Effector memory CD8-positive, alpha-beta T cell (primary cell): ENCODE data around the gene BLCAP.
"Not testable (repeated sequence)": the region's sequence is repeated elsewhere in the genome, so short reads cannot be mapped to it uniquely, and the experiment has no call there.

Source experiments
- ATAC-seq: fragments of 150-1000 bp; cut with Tn5 transposase; replicated peaks from 2 replicates; pipeline ENCODE4 v1.10.0; 2021; ENCODE audit warnings: mild to moderate bottlenecking, moderate library complexity
- DNase-seq, 3 experiments: peaks; one replicate each; pipeline ENCODE4 v3.0.0; 2021
- H3K27ac Mint-ChIP-seq, 2 donors: one replicate each; pipeline ENCODE4 v1.8.0; 2022; ENCODE audit warnings: mild to moderate bottlenecking in 2 of 2, mixed read lengths in 2 of 2, moderate library complexity in 2 of 2
- H3K27me3 Mint-ChIP-seq, 2 donors: one replicate each; pipeline ENCODE4 v1.8.0; 2022; ENCODE audit warnings: mixed read lengths in 2 of 2
- H3K36me3 Mint-ChIP-seq: one replicate; pipeline ENCODE4 v1.8.0; 2022; ENCODE audit warnings: mild to moderate bottlenecking, moderate library complexity, mixed read lengths; ENCODE audit not compliant: insufficient read depth
- H3K4me1 Mint-ChIP-seq, 2 donors: one replicate each; pipeline ENCODE4 v1.8.0; 2022; ENCODE audit warnings: low read depth in 2 of 2, mixed read lengths in 2 of 2
- H3K4me3 Mint-ChIP-seq, 2 donors: one replicate each; pipeline ENCODE4 v1.8.0; 2022; ENCODE audit warnings: mild to moderate bottlenecking in 2 of 2, mixed read lengths in 2 of 2, moderate library complexity in 2 of 2
- H3K9me3 Mint-ChIP-seq, 2 donors: one replicate each; pipeline ENCODE4 v1.8.0; 2022; ENCODE audit warnings: mixed read lengths in 2 of 2

BLCAP gene

GRCh38 chr20:37486209-37486608 lies 41.5 kb downstream of the BLCAP start:
- not testable (repeated sequence) for H3K27ac Mint-ChIP-seq

DNA sequence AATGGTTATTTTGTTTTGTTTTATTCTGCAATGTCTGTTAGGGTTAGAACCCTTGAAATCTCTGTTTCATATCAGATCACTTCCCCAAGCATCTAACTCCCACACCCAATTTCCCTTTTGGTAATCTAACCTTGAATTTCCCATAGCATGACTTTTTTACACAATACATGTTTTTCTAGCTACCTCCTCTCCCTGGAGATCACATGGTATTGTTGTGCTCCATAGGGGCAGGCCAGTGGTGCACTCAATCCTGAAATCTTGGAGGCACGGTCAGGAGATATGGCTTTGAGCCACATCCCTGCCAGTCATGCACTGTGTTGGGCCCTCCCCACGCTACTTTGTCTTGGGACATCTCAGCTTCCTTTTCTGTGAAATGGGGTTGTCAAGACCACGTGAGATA lies 43.3 kb downstream of the BLCAP start:
- Mint-ChIP-seq H3K27ac (no peak overlapping the region), H3K27me3 (peaks cover 26 to 28% of the 10 kb centered on the region in 2 donors), H3K36me3 (no peaks in the 10 kb centered on the region), H3K4me1 (peaks cover 2 to 5% of the 10 kb centered on the region in 2 donors), H3K9me3 (no peaks in the 10 kb centered on the region), H3K4me3 (no peak overlapping the region)
- ATAC-seq = no peak
- DNase-seq = no peak

More at GRCh38 chr20:37486209-37486608, 41.5 kb downstream of the BLCAP start:
- not testable (repeated sequence) for DNase-seq, ATAC-seq, H3K4me1 Mint-ChIP-seq, H3K4me3 Mint-ChIP-seq, H3K9me3 Mint-ChIP-seq, H3K36me3 Mint-ChIP-seq
- H3K27me3 Mint-ChIP-seq = peaks cover 9 to 18% of the 10 kb centered on the region in 2 donors

DNA sequence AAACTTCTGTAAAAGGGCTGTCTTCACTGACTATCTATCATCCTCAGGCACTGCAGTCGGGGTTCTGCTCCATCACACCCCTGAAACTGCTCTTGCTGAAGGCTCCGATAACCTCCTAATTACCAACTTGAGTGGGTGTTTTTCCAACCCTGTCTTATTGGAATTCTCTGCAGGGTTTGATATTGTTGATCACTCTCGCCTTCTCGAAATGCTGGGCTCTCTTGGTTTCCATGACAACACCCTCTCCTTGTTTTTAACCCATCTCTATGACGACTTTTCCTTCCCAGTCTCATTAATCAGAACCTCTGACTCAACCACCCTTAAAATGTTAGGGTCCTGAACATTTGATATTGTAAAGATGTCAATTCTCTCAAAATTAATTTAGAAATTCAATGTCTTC lies 46.1 kb downstream of the BLCAP start:
- peaks cover 33 to 45% of the 10 kb centered on the region in 2 donors for H3K27me3 Mint-ChIP-seq
- H3K36me3 Mint-ChIP-seq = no peaks in the 10 kb centered on the region
- DNase-seq (no peak), ATAC-seq (no peak)
- H3K9me3 Mint-ChIP-seq = no peaks in the 10 kb centered on the region
- H3K4me3 Mint-ChIP-seq = no peak overlapping the region
- H3K4me1 Mint-ChIP-seq = peaks cover 2 to 5% of the 10 kb centered on the region in 2 donors
- H3K27ac Mint-ChIP-seq = no peak overlapping the region

GRCh38 chr20:37480919-37481318 lies 46.8 kb downstream of the BLCAP start:
- Mint-ChIP-seq H3K27me3 (peaks cover 33 to 46% of the 10 kb centered on the region in 2 donors), H3K4me3 (no peak overlapping the region), H3K4me1 (peaks cover 2 to 5% of the 10 kb centered on the region in 2 donors), H3K9me3 (no peaks in the 10 kb centered on the region), H3K36me3 (no peaks in the 10 kb centered on the region), H3K27ac (no peak overlapping the region)
- no peak for DNase-seq
- no peak for ATAC-seq

GRCh38 chr20:37479925-37480691 lies 47.6 kb downstream of the BLCAP start:
- H3K27ac Mint-ChIP-seq = no peak overlapping the region
- peaks cover 33 to 54% of the 10 kb centered on the region in 2 donors for H3K27me3 Mint-ChIP-seq

DNA sequence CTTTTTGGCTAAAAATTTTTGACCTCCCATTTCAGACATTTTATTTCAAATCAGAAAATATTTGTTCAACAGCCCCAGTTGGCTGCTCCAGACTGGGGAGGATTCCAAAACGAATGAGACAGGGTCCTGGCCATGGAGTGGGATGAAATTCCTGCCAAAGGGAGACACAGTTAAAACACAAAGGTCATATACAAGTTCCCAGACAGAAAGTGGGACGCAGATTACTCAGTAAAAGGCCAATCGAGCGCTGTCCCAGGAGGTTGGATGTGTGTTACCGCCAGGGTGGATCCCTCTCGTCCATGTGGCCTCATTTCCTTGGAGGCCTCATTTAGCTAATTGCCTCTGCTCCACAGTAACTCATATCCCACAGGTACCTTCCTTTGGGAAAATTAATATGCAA lies 48.4 kb downstream of the BLCAP start:
- H3K27me3 Mint-ChIP-seq = peaks cover 42 to 62% of the 10 kb centered on the region in 2 donors
- peaks cover 0 to 2% of the 10 kb centered on the region in 2 donors for H3K4me1 Mint-ChIP-seq
- peaks cover 0 to 2% of the 10 kb centered on the region in 2 donors for H3K9me3 Mint-ChIP-seq

More at GRCh38 chr20:37479925-37480691, 47.6 kb downstream of the BLCAP start:
- Mint-ChIP-seq H3K36me3 (no peaks in the 10 kb centered on the region), H3K9me3 (peaks cover 0 to 2% of the 10 kb centered on the region in 2 donors), H3K4me1 (peaks cover 0 to 2% of the 10 kb centered on the region in 2 donors), H3K4me3 (no peak overlapping the region)
- DNase-seq (no peak), ATAC-seq (no peak)

DNA sequence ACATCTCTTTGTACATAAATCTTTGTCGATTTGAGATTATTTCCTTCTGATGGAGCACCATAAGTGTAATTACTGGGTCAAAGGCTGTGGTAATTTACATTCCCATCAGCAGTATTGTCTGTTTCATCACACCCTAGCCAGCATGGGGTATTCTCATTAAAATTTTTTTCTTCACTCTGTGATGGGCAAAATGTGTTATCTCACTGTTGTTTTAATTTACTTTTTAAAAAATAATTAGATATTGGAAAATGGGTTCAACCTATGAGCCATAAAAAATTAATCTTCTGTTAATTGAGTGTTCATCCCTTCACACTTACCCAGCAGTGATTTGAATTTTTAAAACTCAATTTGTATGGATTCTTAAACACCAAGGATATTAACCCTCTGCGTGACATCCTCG lies 50.6 kb downstream of the BLCAP start:
- Mint-ChIP-seq H3K4me1 (peaks cover 0 to 2% of the 10 kb centered on the region in 2 donors), H3K27ac (no peak overlapping the region), H3K36me3 (no peaks in the 10 kb centered on the region), H3K9me3 (peaks cover 0 to 2% of the 10 kb centered on the region in 2 donors), H3K4me3 (no peak overlapping the region), H3K27me3 (peaks cover 43 to 63% of the 10 kb centered on the region in 2 donors)
- ATAC-seq (no peak), DNase-seq (no peak)

More for the DNA sequence above, 48.4 kb downstream of the BLCAP start:
- ATAC-seq = no peak
- Mint-ChIP-seq H3K36me3 (no peaks in the 10 kb centered on the region), H3K4me3 (no peak overlapping the region), H3K27ac (no peak overlapping the region)
- no peak for DNase-seq

- Mint-ChIP-seq H3K27me3 (peaks cover 33 to 55% of the 10 kb centered on the region in 2 donors), H3K36me3 (no peaks in the 10 kb centered on the region), H3K9me3 (peaks cover 0 to 2% of the 10 kb centered on the region in 2 donors), H3K27ac (no peak overlapping the region), H3K4me1 (no peaks in the 10 kb centered on the region), H3K4me3 (no peak overlapping the region)
- no peak for DNase-seq
- no peak for ATAC-seq
Measured at GRCh38 chr20:37475252-37475651, 52.4 kb downstream of the BLCAP start.

DNA sequence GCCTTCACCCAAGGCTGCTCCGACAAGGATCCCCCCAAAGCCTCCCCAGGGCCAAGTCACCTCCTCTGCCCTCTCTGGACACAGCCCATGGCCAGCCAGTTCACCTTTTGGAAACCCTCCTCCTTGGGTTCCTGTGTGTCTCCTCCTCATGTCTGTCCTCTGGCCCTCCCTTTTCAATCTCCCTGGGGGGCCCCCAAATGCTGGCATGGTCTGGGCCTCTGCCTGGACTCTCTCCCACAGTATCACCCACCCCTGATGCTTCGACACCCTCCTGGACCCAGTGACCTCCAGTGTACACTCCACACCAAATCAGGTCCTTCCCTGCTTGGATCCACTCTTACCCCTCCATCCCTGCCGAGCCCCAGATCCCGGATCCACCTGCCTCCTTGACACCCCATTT lies 53.3 kb downstream of the BLCAP start:
- Mint-ChIP-seq H3K4me3 (no peak overlapping the region), H3K4me1 (peaks cover 0 to 1% of the 10 kb centered on the region in 2 donors), H3K9me3 (peaks cover 0 to 2% of the 10 kb centered on the region in 2 donors), H3K27ac (peak overlapping the region in 1 of 2 donors; percentile 67), H3K36me3 (no peaks in the 10 kb centered on the region), H3K27me3 (peaks cover 35 to 55% of the 10 kb centered on the region in 2 donors)
- DNase-seq = no peak
- ATAC-seq = no peak

DNA sequence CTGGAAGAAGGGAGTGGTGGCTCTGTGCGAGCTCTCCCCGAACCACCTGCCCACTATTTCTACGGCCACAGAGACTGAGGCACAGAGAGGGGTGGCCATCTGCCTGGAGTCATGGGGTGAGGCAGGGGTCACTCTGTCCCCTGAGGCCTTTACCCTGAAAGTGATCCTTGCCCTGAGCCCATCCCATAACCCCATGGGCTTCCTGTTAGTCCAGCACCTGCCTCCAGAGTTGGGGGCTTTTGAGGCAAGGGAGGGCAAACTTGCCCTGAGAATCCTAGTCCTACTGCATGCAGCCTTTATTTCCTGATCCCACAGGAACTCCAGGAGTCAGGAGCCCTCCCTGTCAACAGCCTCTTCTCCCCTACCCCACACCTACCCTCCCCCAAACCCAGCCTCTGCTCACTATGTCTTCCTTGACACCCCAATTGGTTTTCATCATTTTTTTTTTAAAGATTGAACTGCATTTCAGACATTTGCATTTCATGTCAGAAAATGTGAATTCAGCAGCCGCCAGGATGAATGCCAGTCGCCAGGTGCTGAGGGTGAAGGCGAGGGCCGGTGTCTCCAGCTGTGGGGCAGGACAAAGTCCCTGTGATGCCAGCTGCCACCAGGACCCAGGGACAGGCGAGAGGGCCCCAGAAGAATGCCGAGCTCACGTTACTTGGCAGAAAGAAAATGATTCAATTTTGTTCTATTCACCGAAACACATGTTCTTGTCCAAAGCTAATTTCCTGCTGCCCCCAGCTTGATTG lies 54.3 kb downstream of the BLCAP start:
- peaks cover 0 to 1% of the 10 kb centered on the region in 2 donors for H3K4me1 Mint-ChIP-seq
- peaks cover 41 to 57% of the 10 kb centered on the region in 2 donors for H3K27me3 Mint-ChIP-seq
- DNase-seq (no peak), ATAC-seq (no peak)
- H3K4me3 Mint-ChIP-seq = no peak overlapping the region
- H3K9me3 Mint-ChIP-seq = peaks cover 0 to 2% of the 10 kb centered on the region in 2 donors
- H3K27ac Mint-ChIP-seq = no peak overlapping the region
- no peaks in the 10 kb centered on the region for H3K36me3 Mint-ChIP-seq

GRCh38 chr20:37472435-37472834 lies 55.2 kb downstream of the BLCAP start:
- not testable (repeated sequence) for DNase-seq, ATAC-seq, H3K9me3 Mint-ChIP-seq, H3K27ac Mint-ChIP-seq, H3K36me3 Mint-ChIP-seq, H3K4me3 Mint-ChIP-seq, H3K4me1 Mint-ChIP-seq
- H3K27me3 Mint-ChIP-seq = peaks cover 34 to 55% of the 10 kb centered on the region in 2 donors

DNA sequence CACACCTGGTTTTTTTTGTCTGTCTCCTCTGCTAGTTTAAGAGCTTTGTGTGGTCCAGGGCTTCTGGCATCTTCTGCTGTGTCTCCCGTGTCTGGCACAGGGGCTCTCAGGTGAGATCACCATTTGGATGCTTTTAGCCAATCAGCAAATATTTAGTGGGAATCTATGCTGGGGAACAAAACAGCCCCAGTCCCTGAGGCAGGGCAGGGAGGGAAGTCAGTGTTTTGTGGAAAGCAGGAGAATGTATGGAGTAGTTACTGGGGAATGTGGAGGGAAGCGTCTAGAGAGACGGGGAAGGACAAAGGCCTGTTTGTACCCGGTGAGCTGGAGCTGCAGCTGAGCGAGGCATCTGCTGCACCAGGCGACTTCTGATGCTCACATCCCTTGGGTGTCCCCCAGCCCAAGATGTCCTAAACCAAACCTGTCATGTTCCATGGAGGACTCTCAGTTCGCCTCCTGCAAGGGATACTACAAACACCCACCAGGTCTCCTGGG lies 55.9 kb downstream of the BLCAP start:
- no peak overlapping the region for H3K4me3 Mint-ChIP-seq
- H3K4me1 Mint-ChIP-seq = peaks cover 0 to 1% of the 10 kb centered on the region in 2 donors
- no peak for ATAC-seq
- H3K27me3 Mint-ChIP-seq = peaks cover 39 to 61% of the 10 kb centered on the region in 2 donors
- H3K9me3 Mint-ChIP-seq = peaks cover 0 to 2% of the 10 kb centered on the region in 2 donors
- DNase-seq = no peak
- no peaks in the 10 kb centered on the region for H3K36me3 Mint-ChIP-seq
- H3K27ac Mint-ChIP-seq = no peak overlapping the region

DNA sequence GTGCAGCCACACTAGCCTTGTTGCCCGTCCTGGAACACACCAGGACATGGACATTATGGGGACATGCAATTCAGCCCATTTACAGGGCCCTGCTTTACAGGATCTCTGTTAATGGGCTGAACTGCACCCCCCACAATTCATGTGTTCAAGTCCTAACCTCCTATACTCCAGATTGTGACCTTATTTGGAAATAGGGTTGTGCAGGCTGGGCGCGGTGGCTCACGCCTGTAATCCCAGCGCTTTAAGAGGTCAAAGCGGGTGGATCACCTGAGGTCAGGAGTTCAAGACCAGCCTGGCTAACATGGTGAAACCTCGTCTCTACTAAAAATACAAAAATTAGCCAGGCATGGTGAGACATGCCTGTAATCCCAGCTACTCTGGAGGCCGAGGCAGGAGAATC lies 57.5 kb downstream of the BLCAP start:
- H3K9me3 Mint-ChIP-seq, H3K4me3 Mint-ChIP-seq, DNase-seq, H3K27ac Mint-ChIP-seq, H3K36me3 Mint-ChIP-seq, H3K4me1 Mint-ChIP-seq, ATAC-seq: not testable (repeated sequence)
- H3K27me3 Mint-ChIP-seq = peaks cover 43 to 67% of the 10 kb centered on the region in 2 donors
